GM19455 (cell line): ENCODE measurements around the gene CD40.
"Not testable (repeated sequence)": the region's sequence is repeated elsewhere in the genome, so short reads cannot be mapped to it uniquely, and the experiment has no call there.

Experiments
- ATAC-seq: cut with Tn5 transposase; IDR thresholded peaks from one replicate; pipeline ENCODE4 v1.9.1; 2021; ENCODE audit not compliant: unreplicated experiment

Gene CD40

GRCh38 chr20:46093531-46093930 lies 24.6 kb upstream of the CD40 start:
- ATAC-seq, result no peak

- ATAC-seq, result no peak
Measured at GRCh38 chr20:46099491-46100287, 18.4 kb upstream of the CD40 start.

DNA sequence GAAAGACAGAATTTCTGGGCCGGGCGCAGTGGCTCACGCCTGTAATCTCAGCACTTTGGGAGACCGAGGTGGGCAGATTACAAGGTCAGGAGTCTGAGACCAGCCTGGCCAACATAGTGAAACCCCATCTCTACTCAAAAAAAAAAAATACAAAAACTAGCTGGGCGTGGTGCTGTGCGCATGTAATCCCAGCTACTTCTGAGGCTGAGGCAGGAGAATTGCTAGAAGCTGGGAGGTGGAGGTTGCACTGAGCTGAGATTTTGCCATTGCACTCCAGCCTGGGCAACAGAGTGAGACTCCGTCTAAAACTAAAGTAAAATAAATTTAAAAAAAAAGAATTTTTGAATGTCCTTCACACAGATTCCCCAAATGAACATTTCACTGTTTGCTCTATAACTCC lies 17.7 kb upstream of the CD40 start:
- not testable (repeated sequence) for ATAC-seq

GRCh38 chr20:46100988-46101387 lies 17.1 kb upstream of the CD40 start:
- no peak for ATAC-seq

- no peak for ATAC-seq
Measured at GRCh38 chr20:46101957-46102356, 16.2 kb upstream of the CD40 start.

- no peak for ATAC-seq
Measured at GRCh38 chr20:46102940-46103339, 15.2 kb upstream of the CD40 start.

DNA sequence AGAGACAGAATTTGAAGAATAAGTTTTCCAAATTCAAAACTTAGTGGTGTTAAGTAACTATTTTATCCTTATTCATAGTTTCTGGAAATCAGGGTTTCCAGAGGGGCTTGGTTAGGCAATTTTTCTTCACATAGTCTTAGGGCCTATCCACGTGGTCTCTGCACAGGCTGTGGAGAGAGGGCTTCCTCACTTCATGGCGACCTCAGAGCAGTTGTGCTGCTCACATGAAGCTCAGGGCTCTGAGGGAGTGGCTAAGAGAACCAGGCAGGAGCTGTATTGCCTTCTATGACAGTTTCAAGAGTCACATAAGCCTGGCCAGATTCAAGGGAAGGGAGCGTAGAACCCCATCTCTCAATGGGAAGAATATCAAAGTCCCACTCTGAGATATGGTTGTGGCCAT lies 13.9 kb upstream of the CD40 start:
- no peak for ATAC-seq

DNA sequence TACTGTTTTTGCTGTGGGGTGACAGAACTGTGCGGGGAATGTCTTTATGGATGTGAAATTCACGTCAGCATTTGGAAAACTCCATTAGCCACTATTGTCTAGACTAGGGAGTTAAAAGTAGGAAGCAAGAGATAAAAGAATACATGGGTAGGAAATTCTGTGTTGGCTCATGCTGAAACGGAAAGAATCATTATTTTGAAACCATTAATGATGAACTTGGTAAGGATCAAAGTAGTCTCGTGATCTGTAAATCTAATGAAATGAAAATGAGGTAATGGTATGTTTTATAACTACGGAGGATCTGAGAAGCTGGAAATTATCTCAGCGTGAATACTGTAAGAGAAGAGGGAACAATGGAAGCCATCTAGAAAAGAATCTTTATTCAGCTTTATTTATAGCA lies 11.1 kb upstream of the CD40 start:
- ATAC-seq, result no peak

DNA sequence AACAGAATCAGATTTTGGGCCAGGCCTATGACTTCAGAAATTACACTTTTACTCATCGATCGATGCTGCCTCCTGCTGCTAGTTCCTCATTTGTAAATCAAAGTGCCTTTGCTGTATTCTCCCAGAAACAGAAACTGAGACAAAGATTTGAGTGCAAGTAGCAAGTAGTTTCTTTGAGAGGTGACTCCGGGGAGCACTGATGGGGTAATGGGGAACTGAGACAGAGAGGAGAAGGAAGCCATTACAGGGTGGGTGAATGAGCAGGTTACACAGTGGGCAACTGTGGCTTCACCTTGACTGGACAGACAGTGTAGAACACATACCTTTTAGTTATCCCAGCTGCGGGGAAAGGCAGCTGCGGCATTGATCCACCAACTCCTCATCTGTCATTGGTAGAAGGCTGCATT lies 9.7 kb upstream of the CD40 start:
- ATAC-seq, result peak; percentile 81

GRCh38 chr20:46108976-46109375 lies 9.1 kb upstream of the CD40 start:
- ATAC-seq, result no peak

DNA sequence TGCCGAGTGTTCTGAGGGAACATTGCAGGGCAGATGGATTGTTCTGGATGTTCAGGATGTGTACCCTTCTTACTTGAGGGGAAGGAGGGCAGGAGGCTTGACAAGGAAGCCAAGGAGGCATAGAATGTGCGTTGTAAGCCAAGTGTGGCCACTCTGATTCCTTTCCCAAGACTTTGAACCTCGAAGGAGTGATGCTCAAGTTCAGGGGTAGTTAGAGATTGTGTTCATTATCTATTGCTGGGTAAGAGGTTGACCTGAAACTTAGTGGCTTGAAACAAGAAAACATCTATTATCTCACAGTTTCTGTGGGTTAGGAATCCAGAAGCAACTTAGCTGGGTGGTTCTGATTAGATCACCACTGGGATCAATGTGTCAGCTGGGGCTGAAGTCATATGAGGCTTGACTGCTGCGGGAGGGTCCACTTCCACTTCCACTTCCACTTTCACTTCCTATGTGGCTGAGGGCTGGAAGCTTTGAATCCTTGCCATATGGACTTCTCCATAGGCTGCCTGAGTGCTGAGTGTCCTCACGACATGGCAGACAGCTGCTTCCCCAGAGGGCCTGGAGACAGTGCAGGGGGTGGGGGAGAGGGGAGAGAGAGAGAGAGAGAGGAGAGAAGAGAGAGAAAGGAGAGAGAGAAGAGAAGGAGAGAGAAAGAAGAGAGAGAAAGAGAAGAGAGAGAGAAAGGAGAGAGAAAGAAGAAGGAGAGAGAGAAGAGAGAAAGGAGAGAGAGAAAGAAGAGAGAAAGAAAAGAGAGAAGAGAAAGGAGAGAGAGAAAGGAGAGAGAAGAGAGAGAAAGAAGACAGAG lies 6.9 kb upstream of the CD40 start:
- ATAC-seq, result peak; percentile 52

DNA sequence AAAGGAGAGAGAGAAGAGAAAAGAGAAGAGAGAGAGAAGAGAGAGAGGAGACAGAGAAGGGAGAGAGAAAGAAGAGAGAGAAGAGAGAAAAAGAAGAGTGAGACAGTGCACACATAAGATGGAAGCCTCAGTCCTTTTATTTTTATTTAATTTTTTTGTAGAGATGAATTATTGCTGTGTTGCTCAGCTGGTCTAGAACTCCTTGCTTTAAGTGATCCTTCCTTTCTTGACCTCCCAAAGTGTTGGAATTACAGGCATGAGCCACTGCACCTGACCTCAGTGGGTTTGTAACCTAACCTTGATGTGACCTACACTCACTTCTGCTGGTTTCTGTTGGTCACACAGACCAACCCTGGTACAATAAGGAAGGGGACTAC lies 6.3 kb upstream of the CD40 start:
- ATAC-seq, result no peak

- no peak for ATAC-seq
Measured at GRCh38 chr20:46112430-46113112, 5.5 kb upstream of the CD40 start.

DNA sequence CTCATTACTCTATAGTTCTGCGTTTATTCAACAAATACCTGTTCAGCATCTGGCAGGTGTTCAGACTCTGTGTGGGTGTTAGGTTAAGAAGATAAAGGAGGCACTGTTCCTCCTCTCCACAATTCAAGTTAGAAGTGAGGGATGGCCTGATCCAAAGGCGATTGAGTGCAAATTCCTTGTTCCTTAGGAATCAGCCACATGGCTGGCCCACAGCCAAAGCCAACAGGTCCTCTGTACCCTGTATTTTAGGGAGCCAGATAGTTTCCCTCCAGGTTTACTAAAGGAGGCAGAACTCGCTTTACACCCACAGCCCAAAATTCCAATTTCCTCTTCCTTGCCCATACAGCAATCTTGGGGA lies 5.0 kb upstream of the CD40 start:
- no peak for ATAC-seq

DNA sequence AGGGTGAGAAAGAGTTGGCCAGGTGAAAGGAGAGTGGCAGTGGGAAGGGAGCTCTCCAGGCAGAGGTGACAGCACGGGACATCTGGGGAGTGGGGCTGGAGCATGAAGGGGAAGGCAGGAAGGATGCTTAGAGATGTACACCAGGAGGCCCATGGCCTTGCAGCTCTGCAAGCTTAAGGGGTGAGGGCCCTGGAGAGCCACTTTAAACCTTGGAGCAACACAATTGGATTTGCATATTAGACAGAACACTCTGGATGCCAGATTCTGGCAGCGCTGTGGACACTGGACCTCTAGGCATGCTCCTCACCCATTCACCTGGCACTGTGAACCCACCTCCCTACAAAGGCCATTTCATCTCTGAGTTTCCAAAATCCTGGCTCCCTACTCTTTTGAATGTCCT lies 3.7 kb upstream of the CD40 start:
- no peak for ATAC-seq

DNA sequence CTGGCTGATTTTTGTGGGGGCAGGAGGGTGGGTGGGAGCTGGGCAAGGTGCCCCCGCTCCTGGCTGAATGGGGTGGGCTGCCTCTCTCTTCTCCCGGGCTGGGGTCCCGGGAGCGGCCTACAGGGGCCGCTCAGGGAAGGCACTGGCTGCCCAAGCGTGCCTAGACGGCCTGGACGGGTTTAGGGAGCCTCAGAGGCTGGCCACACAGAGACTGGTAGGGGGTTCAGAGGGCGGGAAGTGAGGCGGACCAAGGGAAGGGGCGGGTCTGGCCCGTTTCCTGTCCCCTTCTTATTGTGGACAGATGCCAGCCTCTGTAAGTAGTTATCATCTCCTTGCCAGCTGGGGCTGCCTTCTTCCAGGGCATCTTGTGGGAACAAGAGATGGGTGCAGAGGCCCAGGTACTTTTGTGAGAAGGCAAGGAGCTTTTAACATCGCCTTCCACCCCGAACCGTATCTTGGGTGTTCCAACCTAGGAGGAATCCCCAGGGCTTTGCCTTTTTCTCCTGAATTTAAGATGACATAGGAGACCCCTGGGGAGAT lies 437 bp downstream of the CD40 start:
- ATAC-seq, result peak; percentile 51

DNA sequence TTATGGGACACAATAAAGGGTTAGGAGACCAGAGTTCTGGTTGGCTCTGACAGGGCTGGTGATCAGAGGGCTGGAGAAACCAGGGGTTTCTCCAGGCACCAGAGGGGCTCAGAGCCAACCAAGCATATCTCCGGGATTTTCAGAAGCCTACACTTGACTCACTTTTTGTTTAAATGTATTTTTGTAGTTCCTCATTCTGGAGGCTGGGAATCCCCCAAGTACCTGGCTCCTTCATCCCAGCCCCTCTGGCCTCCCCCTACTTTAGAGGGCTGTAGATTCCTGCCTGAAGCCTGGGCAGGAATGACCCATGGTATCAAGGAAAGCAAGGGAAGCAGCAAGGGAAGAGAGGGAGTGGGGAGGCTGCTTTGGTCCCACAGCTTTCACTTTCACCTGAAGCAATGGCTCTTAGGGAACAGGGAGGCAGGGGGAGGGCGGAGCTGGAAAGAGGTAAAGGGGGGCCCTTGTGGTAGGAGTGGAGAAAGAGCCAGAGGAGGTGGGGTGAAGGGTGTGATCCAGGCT lies 973 bp downstream of the CD40 start:
- ATAC-seq, result peak; percentile 30

DNA sequence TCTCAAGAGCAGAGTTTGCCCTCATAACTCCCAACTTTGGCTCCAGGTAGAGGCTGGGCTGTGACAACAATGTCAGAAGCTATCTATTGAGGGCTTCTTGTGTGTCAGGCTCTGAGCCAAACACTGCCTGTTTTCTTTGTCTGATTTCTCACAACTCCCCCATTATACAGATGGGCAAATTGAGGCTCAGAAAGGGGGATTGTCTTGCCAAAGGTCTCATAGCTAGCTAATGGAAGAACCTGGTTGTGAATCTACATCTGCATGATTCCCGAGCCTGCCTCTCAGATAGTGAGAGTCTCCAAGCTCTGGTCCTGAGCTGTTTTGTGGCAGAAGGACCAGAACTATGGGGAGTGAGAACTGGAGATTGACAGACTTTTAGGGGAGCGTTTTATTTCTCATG lies 1.4 kb downstream of the CD40 start:
- no peak for ATAC-seq

- no peak for ATAC-seq
Measured at GRCh38 chr20:46120136-46120535, 2.0 kb downstream of the CD40 start.

DNA sequence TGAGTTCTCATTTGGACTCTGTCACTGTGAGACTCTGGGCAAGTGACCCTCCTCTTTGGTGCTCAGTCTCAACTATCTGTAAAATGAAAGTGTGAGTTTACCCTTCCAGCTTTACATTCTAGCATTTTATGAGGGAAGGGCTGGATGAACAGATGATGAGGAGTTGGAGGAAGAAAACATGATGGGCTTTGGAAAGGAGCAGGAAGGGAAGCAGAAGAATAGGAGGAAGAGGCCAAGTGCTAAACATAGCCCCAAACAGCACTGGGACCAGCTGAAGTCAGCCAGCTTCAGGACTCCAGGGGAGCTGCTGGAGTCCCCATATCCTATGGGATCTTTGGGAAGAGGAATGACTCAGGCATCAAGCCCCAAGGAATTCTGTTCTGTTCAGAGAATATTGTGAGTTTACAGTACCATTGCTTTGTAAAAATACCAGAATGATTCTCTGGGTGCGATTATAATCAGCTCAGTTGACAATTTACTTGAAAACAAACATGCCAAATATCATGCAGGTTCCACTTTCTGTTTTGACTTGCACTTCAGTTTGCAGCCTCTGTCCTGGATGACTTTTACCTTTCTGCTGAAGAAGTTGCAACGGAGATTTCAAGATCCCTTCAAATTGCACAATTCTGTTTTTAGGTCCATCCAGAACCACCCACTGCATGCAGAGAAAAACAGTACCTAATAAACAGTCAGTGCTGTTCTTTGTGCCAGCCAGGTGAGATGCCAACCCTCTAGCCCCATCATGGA lies 3.2 kb downstream of the CD40 start:
- no peak for ATAC-seq

DNA sequence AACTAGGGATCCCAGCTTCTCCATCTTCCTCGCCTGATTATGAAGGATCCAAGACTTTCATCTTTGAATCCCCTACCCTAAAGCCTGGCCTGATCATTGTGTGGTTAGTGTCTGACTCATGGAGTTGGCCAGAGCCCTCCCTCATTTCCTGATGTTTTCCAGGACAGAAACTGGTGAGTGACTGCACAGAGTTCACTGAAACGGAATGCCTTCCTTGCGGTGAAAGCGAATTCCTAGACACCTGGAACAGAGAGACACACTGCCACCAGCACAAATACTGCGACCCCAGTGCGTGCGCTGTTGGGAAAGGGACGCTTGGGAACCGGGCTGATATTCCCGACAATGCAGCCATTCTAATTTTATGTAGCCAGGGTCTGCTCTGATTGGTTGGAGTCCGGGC lies 4.0 kb downstream of the CD40 start:
- no peak for ATAC-seq
